K562 (cell line): ENCODE measurements around the gene BMP6. TPM values are rescaled to one million over a fixed set of nuclear protein-coding genes. Genes with fewer than 3 reads are reported as not detected.

Experiments used
- DNMT1 ChIP-seq: fragments of 450-650 bp; IDR thresholded peaks from 2 replicates; pipeline ENCODE4 v1.6.1; 2016; ENCODE audit warnings: antibody characterized with exemption, mild to moderate bottlenecking
- E2F3 ChIP-seq: fragments of 250-450 bp; sonication (Bioruptor Pico); IDR thresholded peaks from 2 replicates; pipeline ENCODE4 v1.4.0; 2020; ENCODE audit warnings: mild to moderate bottlenecking
- FIP1L1 ChIP-seq: fragments of 200-400 bp; formaldehyde crosslinking; IDR thresholded peaks from 2 replicates; pipeline ENCODE4 v1.6.1; 2018; ENCODE audit warnings: mild to moderate bottlenecking, low read depth, low read length; ENCODE audit not compliant: poor library complexity, severe bottlenecking
- HSF4 ChIP-seq: fragments of 250-450 bp; sonication (Bioruptor Pico); IDR thresholded peaks from 2 replicates; pipeline ENCODE4 v2.1.2; 2022; ENCODE audit warnings: mild to moderate bottlenecking, moderate library complexity, borderline replicate concordance
- PCBP1 ChIP-seq: fragments of 200-400 bp; formaldehyde crosslinking; IDR thresholded peaks from 2 replicates; pipeline ENCODE4 v1.6.1; 2018; ENCODE audit warnings: mild to moderate bottlenecking, low read depth, low read length; ENCODE audit not compliant: poor library complexity, severe bottlenecking
- RBBP5 ChIP-seq: fragments of 200-600 bp; sonication (generic); IDR thresholded peaks from 2 replicates; pipeline ENCODE4 v1.6.1; 2012; ENCODE audit warnings: borderline replicate concordance, mild to moderate bottlenecking, low read length, control low read depth, inconsistent platforms; ENCODE audit not compliant: insufficient read depth, poor library complexity, severe bottlenecking
- RBM34 ChIP-seq: fragments of 200-400 bp; formaldehyde crosslinking; IDR thresholded peaks from 2 replicates; pipeline ENCODE4 v1.6.1; 2018; ENCODE audit warnings: low read length, borderline replicate concordance; ENCODE audit not compliant: insufficient read depth
- SMARCA4 ChIP-seq: fragments of 450-650 bp; IDR thresholded peaks from 2 replicates; pipeline ENCODE4 v1.6.1; 2016
- SMARCA5 ChIP-seq: fragments of 450-650 bp; IDR thresholded peaks from 2 replicates; pipeline ENCODE4 v1.6.1; 2016
- USF1 ChIP-seq: sonication (generic); formaldehyde crosslinking; IDR thresholded peaks from 2 replicates; pipeline ENCODE4 v1.9.0; 2022; ENCODE audit warnings: mild to moderate bottlenecking, missing genetic modification reagents
- polyA plus RNA-seq, 8 experiments: library from polyadenylated mRNA; depleted of rRNA in 4 of 8; stranded (reverse) in 5 of 8; unstranded in 3 of 8; fragments of >200 nt; fragmentation: Nextera tagmentation in 2 of 8; fragmentation: Illumina TruSeq in 1 of 8; extraction: Ambion mirVana in 2 of 8; extraction: Trizol in 1 of 8; gene quantifications; 2 replicates each; pipeline versions ENCODE4 v1.2.1 to v1.2.3, GENCODE V29; 2011 to 2014; ENCODE audit warnings: inconsistent platforms in 1 of 8, missing spikeins in 1 of 8
- total RNA-seq, 7 experiments: library from RNA; depleted of rRNA in 6 of 7; stranded (reverse); fragments of >200 nt in 6 of 7; fragmentation: Illumina TruSeq in 2 of 7; extraction: Trizol in 2 of 7; gene quantifications; 2 replicates each; pipeline versions ENCODE4 v1.2.1 to v1.2.3, GENCODE V29; 2011 to 2021; ENCODE audit warnings: low replicate concordance in 1 of 7
- TF ChIP-seq, protein P1 (sequence below): fragments of 450-650 bp; IDR thresholded peaks from 2 replicates; pipeline ENCODE4 v1.6.1; 2016; ENCODE audit warnings: mild to moderate bottlenecking

BMP6 gene
- total and polyA plus RNA-seq, 9 of the 15 experiments (the other 6 are each of a cell fraction or from before 2014, with no cell fraction given): 0.01 to 0.13 (median 0.06) TPM; not detected in 3

GRCh38 chr6:7726416-7727085 lies 652 bp downstream of the BMP6 start (continued):
- TF ChIP-seq RBBP5: peak; percentile 30
- TF ChIP-seq FIP1L1: no peak
- no peak for TF ChIP-seq HSF4
- TF ChIP-seq SMARCA5: no peak
- no peak for TF ChIP-seq SMARCA4
- TF ChIP-seq DNMT1: no peak
- peak; percentile 29; the same call in 1 of the 2 replicates for TF ChIP-seq USF1
- no peak for TF ChIP-seq E2F3 (CRISPR knock-in tag)
- TF ChIP-seq RBM34: 0 out of 2 replicates have a peak, but pooled peaks have one; percentile 14
- TF ChIP-seq, protein P1, sequence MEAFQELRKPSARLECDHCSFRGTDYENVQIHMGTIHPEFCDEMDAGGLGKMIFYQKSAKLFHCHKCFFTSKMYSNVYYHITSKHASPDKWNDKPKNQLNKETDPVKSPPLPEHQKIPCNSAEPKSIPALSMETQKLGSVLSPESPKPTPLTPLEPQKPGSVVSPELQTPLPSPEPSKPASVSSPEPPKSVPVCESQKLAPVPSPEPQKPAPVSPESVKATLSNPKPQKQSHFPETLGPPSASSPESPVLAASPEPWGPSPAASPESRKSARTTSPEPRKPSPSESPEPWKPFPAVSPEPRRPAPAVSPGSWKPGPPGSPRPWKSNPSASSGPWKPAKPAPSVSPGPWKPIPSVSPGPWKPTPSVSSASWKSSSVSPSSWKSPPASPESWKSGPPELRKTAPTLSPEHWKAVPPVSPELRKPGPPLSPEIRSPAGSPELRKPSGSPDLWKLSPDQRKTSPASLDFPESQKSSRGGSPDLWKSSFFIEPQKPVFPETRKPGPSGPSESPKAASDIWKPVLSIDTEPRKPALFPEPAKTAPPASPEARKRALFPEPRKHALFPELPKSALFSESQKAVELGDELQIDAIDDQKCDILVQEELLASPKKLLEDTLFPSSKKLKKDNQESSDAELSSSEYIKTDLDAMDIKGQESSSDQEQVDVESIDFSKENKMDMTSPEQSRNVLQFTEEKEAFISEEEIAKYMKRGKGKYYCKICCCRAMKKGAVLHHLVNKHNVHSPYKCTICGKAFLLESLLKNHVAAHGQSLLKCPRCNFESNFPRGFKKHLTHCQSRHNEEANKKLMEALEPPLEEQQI: no peak
- TF ChIP-seq PCBP1: peak; percentile 28
